ENCODE results near the gene SNRPD3.

DNA sequence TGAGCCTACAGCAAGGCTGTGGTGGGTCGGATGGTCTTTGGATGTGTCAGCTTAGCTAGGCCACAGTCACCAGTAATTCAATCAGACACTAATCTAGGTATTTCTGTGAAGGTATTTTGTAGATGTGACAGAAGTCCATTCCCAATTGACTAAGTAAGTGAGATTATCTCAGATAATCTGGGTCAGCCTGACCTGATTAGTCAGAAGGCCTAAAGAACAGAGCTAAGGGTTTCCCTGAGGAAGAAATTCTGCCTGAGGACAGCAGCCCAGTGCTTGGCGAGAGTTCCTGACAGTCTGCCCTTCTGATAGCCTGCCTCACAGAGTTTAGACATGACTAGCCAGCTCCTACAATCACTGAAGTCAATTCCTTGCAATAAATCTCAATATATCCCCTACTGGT, 29.6 kb upstream of the SNRPD3 start:
- TF ChIP-seq, protein P1, sequence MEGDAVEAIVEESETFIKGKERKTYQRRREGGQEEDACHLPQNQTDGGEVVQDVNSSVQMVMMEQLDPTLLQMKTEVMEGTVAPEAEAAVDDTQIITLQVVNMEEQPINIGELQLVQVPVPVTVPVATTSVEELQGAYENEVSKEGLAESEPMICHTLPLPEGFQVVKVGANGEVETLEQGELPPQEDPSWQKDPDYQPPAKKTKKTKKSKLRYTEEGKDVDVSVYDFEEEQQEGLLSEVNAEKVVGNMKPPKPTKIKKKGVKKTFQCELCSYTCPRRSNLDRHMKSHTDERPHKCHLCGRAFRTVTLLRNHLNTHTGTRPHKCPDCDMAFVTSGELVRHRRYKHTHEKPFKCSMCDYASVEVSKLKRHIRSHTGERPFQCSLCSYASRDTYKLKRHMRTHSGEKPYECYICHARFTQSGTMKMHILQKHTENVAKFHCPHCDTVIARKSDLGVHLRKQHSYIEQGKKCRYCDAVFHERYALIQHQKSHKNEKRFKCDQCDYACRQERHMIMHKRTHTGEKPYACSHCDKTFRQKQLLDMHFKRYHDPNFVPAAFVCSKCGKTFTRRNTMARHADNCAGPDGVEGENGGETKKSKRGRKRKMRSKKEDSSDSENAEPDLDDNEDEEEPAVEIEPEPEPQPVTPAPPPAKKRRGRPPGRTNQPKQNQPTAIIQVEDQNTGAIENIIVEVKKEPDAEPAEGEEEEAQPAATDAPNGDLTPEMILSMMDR (IDR thresholded peaks at IDR 0.05; ENCODE audit: low read depth, low read length, poor library complexity, severe bottlenecking) = no peak
- TF ChIP-seq EZH2phosphoT487 (IDR thresholded peaks at IDR 0.05; ENCODE audit: borderline replicate concordance, low read length) = no peak

All from DOHH2 (cell line).